ENCODE data around the gene CNDP1. TPM values are rescaled to one million over a fixed set of nuclear protein-coding genes. Genes with fewer than 3 reads are reported as not detected.

The CNDP1 gene
- total and polyA plus RNA-seq, 4 donors, result 0.09 to 21.1 (median 5.8) TPM

- 90% methylated on average over 4 of the region's 4 CpGs for WGBS
- Histone ChIP-seq H3K27me3 (ENCODE audit: control insufficient read depth in 4 of 4, insufficient read depth in 4 of 4, low read length in 3 of 4) (no peaks in the 10 kb centered on the region), H3K4me1 (ENCODE audit: control insufficient read depth in 4 of 4, insufficient read depth in 4 of 4, low read length in 3 of 4) (peaks cover 0 to 3% (median 0%) of the 10 kb centered on the region in 4 donors), H3K36me3 (ENCODE audit: control insufficient read depth in 4 of 4, insufficient read depth in 3 of 4, low read depth in 1 of 4, low read length in 3 of 4) (no peaks in the 10 kb centered on the region), H3K9me3 (ENCODE audit: control insufficient read depth in 4 of 4, low read length in 3 of 4) (no peaks in the 10 kb centered on the region), H3K4me3 (ENCODE audit: low read depth in 1 of 3, low read length in 3 of 3) (no peak overlapping the region), H3K9ac (ENCODE audit: low read depth in 1 of 2, low read length in 2 of 2) (no peak overlapping the region), H3K27ac (ENCODE audit: low read depth in 1 of 2, low read length in 2 of 2) (no peak overlapping the region)
- no peak for DNase-seq (ENCODE audit: low spot score)
- TF ChIP-seq FOXA2 (IDR thresholded peaks at IDR 0.05) (no peak), NR2F2 (IDR thresholded peaks at IDR 0.05) (no peak), GABPA (IDR thresholded peaks at IDR 0.05 in 1 of 2, conservative IDR thresholded peaks at IDR 0.05 in 1 of 2) (no peak), HNF4G (IDR thresholded peaks at IDR 0.05) (no peak), ATF3 (IDR thresholded peaks at IDR 0.05) (no peak), CTCF (IDR thresholded peaks at IDR 0.05; ENCODE audit: low read depth, low read length, missing input control) (no peak), YY1 (IDR thresholded peaks at IDR 0.05) (no peak), HNF4A (conservative IDR thresholded peaks at IDR 0.05) (no peak), TAF1 (conservative IDR thresholded peaks at IDR 0.05) (no peak)
Observed at GRCh38 chr18:74604774-74605173, 70.5 kb downstream of the CNDP1 start.

GRCh38 chr18:74608681-74609080, 74.4 kb downstream of the CNDP1 start:
- Histone ChIP-seq H3K36me3 (ENCODE audit: control insufficient read depth in 4 of 4, insufficient read depth in 3 of 4, low read depth in 1 of 4, low read length in 3 of 4) (no peaks in the 10 kb centered on the region), H3K27ac (ENCODE audit: low read depth in 1 of 2, low read length in 2 of 2) (no peak overlapping the region), H3K4me3 (ENCODE audit: low read depth in 1 of 3, low read length in 3 of 3) (no peak overlapping the region), H3K4me1 (ENCODE audit: control insufficient read depth in 4 of 4, insufficient read depth in 4 of 4, low read length in 3 of 4) (peaks cover 0 to 3% (median 0%) of the 10 kb centered on the region in 4 donors), H3K9ac (ENCODE audit: low read depth in 1 of 2, low read length in 2 of 2) (no peak overlapping the region), H3K9me3 (ENCODE audit: control insufficient read depth in 4 of 4, low read length in 3 of 4) (no peaks in the 10 kb centered on the region), H3K27me3 (ENCODE audit: control insufficient read depth in 4 of 4, insufficient read depth in 4 of 4, low read length in 3 of 4) (no peaks in the 10 kb centered on the region)
- WGBS, result 77% methylated on average over 2 of the region's 2 CpGs
- DNase-seq (ENCODE audit: low spot score), result no peak
- TF ChIP-seq SP1 (IDR thresholded peaks at IDR 0.05) (no peak), HNF4G (IDR thresholded peaks at IDR 0.05) (no peak), HNF4A (conservative IDR thresholded peaks at IDR 0.05) (peak; percentile 36 to 51)

- H3K9me3 ChIP-seq (ENCODE audit: control insufficient read depth in 4 of 4, low read length in 3 of 4), result no peaks in the 10 kb centered on the region
- TF ChIP-seq HNF4G (IDR thresholded peaks at IDR 0.05), result no peak
- TF ChIP-seq EGR1 (IDR thresholded peaks at IDR 0.05; ENCODE audit: low read depth in 2 of 2), result no peak
- no peak for TF ChIP-seq SP1 (IDR thresholded peaks at IDR 0.05)
- no peak for TF ChIP-seq YY1 (IDR thresholded peaks at IDR 0.05)
- H3K27ac ChIP-seq (ENCODE audit: low read depth in 1 of 2, low read length in 2 of 2), result no peak overlapping the region
- 93% methylated on average over 3 of the region's 3 CpGs for WGBS
- H3K4me3 ChIP-seq (ENCODE audit: low read depth in 1 of 3, low read length in 3 of 3), result no peak overlapping the region
- H3K36me3 ChIP-seq (ENCODE audit: control insufficient read depth in 4 of 4, insufficient read depth in 3 of 4, low read depth in 1 of 4, low read length in 3 of 4), result no peaks in the 10 kb centered on the region
- no peak overlapping the region for H3K9ac ChIP-seq (ENCODE audit: low read depth in 1 of 2, low read length in 2 of 2)
- DNase-seq (ENCODE audit: low spot score), result no peak
- H3K27me3 ChIP-seq (ENCODE audit: control insufficient read depth in 4 of 4, insufficient read depth in 4 of 4, low read length in 3 of 4), result no peaks in the 10 kb centered on the region
- peaks cover 0 to 3% (median 0%) of the 10 kb centered on the region in 4 donors for H3K4me1 ChIP-seq (ENCODE audit: control insufficient read depth in 4 of 4, insufficient read depth in 4 of 4, low read length in 3 of 4)
Observed at GRCh38 chr18:74609535-74609934, 75.2 kb downstream of the CNDP1 start.

- no peak overlapping the region for H3K4me3 ChIP-seq (ENCODE audit: low read depth in 1 of 3, low read length in 3 of 3)
- no peak overlapping the region for H3K9ac ChIP-seq (ENCODE audit: low read depth in 1 of 2, low read length in 2 of 2)
- H3K4me1 ChIP-seq (ENCODE audit: control insufficient read depth in 4 of 4, insufficient read depth in 4 of 4, low read length in 3 of 4), result peaks cover 0 to 3% (median 0%) of the 10 kb centered on the region in 4 donors
- WGBS, result 92% methylated on average over 7 of the region's 7 CpGs
- TF ChIP-seq RXRA (IDR thresholded peaks at IDR 0.05) (no peak), ZBTB33 (IDR thresholded peaks at IDR 0.05) (no peak), NR2F2 (IDR thresholded peaks at IDR 0.05) (no peak), CTCF (IDR thresholded peaks at IDR 0.05; ENCODE audit: low read depth, low read length, missing input control) (no peak), JUND (IDR thresholded peaks at IDR 0.05) (no peak)
- no peak overlapping the region for H3K27ac ChIP-seq (ENCODE audit: low read depth in 1 of 2, low read length in 2 of 2)
- no peaks in the 10 kb centered on the region for H3K27me3 ChIP-seq (ENCODE audit: control insufficient read depth in 4 of 4, insufficient read depth in 4 of 4, low read length in 3 of 4)
- no peak for DNase-seq (ENCODE audit: low spot score)
- H3K36me3 ChIP-seq (ENCODE audit: control insufficient read depth in 4 of 4, insufficient read depth in 3 of 4, low read depth in 1 of 4, low read length in 3 of 4), result no peaks in the 10 kb centered on the region
- H3K9me3 ChIP-seq (ENCODE audit: control insufficient read depth in 4 of 4, low read length in 3 of 4), result peaks cover 0 to 1% (median 0%) of the 10 kb centered on the region in 4 donors
Observed at GRCh38 chr18:74610051-74610615, 75.8 kb downstream of the CNDP1 start.
